Measurements from ENCODE around the gene ITGAE.

- TF ChIP-seq ATF2 (tag by site-specific recombination; IDR thresholded peaks at IDR 0.05; ENCODE audit: low read depth) (no peak), ZNF10 (tag by site-specific recombination; IDR thresholded peaks at IDR 0.05) (no peak), CTCF (tag by site-specific recombination; IDR thresholded peaks at IDR 0.05) (no peak), MYNN (tag by site-specific recombination; IDR thresholded peaks at IDR 0.05; ENCODE audit: borderline replicate concordance) (no peak), SALL2 (tag by site-specific recombination; IDR thresholded peaks at IDR 0.05; ENCODE audit: borderline replicate concordance) (no peak), ZNF707 (tag by site-specific recombination; IDR thresholded peaks at IDR 0.05) (no peak), ZNF2 (tag by site-specific recombination; IDR thresholded peaks at IDR 0.05) (no peak), ZNF138 (tag by site-specific recombination; IDR thresholded peaks at IDR 0.05; ENCODE audit: borderline replicate concordance) (no peak), ZNF623 (tag by site-specific recombination; IDR thresholded peaks at IDR 0.05) (no peak)
These were observed 73.9 kb downstream of the ITGAE start for GRCh38 chr17:3727041-3727440.

Measured in HEK293 (cell line).